ENCODE results near the gene OR4K2. TPM values are rescaled to one million over a fixed set of nuclear protein-coding genes. Genes with fewer than 3 reads are reported as not detected.
"Not testable (repeated sequence)": the region's sequence is repeated elsewhere in the genome, so short reads cannot be mapped to it uniquely, and the experiment has no call there.

OR4K2 gene, protein sequence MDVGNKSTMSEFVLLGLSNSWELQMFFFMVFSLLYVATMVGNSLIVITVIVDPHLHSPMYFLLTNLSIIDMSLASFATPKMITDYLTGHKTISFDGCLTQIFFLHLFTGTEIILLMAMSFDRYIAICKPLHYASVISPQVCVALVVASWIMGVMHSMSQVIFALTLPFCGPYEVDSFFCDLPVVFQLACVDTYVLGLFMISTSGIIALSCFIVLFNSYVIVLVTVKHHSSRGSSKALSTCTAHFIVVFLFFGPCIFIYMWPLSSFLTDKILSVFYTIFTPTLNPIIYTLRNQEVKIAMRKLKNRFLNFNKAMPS
- not detected for polyA plus RNA-seq (2013, experiment 1 of 2; ENCODE audit: insufficient read length)
- not detected for polyA plus RNA-seq (2013, experiment 2 of 2; ENCODE audit: insufficient read length)

DNA sequence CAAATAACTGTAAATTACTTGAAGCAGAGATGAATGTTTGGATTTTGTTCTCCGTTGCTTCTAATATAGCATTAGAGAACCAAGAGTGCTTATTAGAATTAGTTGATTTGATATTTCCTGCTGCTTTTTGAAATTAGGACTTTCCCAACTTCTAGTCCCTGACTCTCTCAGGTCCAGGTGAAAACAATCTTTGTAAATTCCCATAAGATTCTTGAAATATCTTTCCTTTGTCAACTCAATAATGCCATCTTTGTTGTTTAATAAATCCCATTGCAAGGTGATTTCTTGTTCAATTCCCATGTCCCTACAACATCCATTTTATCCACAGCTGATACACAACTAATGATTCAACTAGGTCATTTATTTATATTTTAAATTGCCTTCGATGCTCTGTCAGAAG is at the start of gene OR4K2:
Gene OR4K2, plus strand, starts transcription at position 301 of the 400 bp plus-strand sequence. CDS start 1,126 bp downstream, outside the sequence.
- DNase-seq = no peak

DNA sequence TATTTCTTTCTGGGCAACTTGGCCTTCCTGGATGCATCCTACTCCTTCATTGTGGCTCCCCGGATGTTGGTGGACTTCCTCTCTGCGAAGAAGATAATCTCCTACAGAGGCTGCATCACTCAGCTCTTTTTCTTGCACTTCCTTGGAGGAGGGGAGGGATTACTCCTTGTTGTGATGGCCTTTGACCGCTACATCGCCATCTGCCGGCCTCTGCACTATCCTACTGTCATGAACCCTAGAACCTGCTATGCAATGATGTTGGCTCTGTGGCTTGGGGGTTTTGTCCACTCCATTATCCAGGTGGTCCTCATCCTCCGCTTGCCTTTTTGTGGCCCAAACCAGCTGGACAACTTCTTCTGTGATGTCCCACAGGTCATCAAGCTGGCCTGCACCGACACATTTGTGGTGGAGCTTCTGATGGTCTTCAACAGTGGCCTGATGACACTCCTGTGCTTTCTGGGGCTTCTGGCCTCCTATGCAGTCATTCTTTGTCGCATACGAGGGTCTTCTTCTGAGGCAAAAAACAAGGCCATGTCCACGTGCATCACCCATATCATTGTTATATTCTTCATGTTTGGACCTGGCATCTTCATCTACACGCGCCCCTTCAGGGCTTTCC is 47.2 kb upstream of the OR4K2 start:
- not testable (repeated sequence) for DNase-seq

DNA sequence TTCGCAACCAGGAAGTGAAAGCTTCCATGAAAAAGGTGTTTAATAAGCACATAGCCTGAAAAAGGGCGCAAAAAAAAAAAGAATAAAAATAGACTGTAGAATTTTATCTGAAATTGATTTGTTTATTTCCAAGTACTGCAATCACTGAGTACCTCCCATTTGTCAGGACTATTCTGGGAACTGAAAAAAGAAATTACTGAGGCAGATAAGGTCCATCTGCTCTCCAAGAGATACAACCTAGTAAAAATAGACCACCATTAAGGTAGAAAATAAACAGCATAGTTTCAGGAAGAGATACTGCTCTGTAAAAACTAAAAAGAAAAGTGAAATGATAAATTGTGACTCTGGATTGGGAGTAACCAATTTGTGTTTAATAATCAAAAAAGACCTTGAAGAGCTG is 46.6 kb upstream of the OR4K2 start:
- DNase-seq = no peak

DNA sequence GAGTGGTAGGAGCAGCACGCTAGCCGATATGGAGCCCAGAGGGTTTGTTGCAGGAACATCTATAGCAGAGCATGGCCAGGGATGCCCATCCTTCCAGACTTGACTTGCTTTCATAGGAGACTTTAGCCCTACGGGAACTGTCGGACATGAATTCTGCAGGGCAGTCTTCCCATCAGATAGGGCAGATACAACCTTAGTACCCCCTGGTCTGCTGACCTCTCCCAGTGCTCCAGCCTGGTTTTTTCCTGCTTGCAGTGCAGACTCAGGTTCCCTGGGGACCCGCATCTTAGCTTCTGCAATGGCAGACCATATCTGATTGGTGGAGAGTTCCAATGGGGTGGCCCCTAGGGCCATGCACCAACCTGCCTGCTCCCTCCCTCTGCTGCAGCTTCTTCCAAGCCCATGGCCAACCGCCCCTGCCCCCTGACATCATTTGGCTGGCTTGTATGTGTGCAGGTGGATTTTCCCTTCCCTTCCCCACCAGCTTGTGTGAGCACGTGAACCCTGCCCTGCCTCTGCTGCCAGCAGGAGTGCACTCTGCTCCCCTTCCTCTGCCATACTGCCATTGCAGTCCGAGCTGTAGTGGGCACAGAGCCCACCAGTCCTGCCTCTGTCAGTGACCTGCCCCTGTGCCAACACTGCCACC is 40.6 kb upstream of the OR4K2 start:
- not testable (repeated sequence) for DNase-seq

DNA sequence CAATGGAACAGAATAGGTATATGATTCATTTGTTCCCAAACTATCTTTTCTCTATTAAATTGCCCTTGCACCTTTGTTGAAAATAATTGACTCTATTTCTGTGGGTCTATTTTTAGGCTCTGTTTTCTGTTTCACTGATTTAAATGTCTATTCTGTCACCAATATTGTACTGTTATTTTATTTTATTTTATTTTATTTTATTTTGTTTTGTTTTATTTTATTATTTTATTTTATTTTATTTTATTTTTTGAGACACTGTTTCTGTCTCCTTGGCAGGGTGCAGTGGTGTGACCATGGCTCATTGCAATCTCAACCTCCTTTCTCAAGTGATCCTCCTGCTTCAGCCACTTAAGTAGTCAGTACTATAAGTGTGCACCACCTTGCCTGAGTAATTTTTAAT is 36.5 kb upstream of the OR4K2 start:
- DNase-seq = no peak

DNA sequence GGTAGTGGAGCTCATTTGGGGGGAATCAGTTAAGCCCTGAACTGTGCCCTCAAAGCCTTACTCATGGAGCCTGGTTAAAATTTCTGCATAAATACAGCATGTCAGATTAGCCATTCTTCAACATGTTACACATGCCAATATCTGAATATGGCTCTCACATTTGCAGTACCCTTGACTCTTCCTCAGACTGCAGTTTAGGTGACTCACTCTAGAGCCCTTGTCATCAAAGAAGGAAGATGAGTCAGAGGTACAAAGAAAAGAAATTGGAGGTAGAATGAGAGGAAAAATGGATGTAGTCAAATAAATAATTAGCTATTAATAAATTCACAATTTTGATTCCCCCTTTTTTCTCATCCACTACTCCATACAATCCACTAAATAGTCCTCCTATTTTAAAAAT is 23.6 kb upstream of the OR4K2 start:
- no peak for DNase-seq

DNA sequence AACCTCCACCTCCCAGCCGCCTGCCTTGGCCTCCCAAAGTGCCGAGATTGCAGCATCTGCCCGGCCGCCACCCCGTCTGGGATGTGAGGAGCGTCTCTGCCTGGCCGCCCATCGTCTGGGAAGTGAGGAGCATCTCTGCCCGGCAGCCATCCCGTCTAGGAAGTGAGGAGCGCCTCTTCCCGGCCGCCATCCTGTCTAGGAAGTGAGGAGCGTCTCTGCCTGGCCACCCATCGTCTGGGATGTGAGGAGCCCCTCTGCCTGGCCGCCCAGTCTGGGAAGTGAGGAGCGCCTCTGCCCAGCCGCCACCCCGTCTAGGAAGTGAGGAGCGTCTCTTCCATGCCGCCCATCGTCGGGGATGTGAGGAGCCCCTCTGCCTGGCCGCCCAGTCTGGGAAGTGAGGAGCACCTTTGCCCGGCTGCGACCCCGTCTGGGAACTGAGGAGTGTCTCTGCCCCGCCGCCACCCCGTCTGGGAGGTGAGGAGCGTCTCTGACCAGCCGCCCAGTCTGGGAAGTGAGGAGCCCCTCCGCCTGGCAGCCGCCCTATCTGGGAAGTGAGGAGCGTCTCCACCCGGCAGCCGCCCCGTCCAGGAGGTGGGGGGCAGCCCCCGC is 8.8 kb upstream of the OR4K2 start:
- DNase-seq = not testable (repeated sequence)

DNA sequence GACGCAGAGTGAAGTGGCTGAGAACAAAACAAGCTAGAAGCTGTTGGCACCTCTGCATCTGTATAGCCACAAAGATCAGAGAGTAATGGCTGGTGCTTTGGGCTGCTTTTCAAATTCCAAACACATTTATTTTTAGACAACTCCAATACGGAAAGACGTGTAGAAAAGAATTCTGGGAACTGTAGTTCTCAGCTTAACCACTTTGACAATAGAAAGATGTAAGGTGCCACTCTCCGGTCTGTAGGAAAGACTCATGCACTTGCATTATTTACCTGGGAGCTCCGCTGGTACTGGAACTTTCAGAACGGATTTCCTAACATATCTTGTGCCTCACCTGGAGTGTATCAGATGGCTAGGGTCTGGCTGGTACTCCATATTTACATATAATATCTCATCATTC is 1.8 kb upstream of the OR4K2 start:
- DNase-seq = no peak

DNA sequence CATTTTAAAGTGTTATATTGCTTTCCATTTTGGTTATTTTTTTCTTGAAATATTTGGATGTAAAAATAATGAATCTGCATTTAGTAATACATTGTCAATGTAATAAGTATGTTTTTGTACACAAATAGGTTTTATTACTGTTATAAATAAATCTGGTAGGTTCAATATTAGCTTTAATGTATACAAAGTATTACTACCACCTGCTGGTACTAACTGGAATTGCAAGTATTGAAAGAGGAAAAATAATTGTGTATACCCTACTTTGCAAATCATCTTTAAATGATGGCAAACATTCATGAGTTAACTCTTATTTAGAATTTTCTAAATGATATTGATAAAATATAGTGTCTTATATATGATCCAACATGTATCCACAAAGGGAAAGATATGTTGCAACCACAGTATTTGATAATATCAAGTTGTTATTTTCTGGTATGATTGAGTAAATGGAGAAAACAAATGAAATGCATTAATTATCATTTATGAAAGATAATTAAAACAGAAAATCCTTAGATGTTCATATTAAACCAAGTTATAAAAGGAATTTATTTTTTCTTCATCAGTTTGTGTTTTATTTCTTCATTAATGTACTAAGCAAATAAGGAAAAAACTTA is 3.2 kb downstream of the OR4K2 start:
- no peak for DNase-seq

DNA sequence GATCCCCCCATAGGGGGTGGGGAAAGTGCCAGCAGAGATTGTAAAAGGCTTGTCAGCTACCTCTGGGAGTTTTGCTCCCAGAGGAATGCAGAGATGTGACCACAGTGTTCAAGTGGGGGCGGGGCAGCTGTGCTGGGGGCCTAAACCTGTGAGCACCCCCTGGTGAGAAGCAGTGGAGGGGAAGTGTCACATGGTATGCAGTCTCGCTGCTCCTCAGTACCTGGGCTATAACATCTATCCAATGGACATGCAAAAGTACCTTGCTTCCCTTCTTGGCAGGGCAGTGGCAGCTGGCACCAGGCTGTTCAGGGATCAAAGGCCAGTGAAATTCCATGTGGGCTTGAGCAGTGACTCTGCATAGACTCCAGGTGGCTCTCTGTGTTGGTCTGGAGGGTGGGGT is 20.3 kb downstream of the OR4K2 start:
- no peak for DNase-seq

DNA sequence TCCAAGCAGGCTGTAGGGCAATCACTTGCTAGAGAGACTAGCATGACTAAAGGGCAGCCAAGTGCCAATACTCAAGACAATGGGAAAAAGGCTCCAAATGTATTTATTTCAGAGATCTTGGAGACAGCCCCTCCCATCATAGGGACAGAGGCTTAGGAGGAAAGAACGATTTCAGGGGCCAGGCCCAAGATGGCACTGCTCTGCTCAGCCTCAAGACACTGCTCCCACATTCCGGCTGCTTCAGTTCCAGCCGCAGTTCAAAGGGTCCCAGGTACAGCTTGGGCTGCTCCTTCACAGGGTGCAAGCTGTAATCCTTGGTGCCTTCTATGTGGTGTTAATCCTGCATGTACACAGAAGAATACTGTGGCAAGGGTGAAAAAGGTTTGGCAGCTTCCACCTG is 26.1 kb downstream of the OR4K2 start:
- no peak for DNase-seq

DNA sequence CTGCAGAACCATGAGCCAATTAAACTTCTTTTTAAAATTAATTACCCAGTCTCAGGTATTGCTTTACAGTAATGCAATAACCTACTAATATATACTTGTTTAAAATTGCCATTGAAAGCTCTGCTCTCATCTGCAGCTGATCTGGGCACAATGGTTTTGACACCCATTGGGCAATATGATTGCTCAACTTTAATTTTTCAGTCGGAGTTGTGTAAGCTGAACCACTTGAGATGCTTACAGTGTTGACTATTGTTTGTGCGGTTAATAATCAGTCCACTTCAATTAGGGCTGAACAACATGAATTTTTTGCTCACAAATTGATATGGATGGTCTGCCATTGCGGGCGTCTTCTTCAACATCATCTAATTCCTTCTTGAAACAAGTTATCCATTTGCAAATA is 27.5 kb downstream of the OR4K2 start:
- no peak for DNase-seq

DNA sequence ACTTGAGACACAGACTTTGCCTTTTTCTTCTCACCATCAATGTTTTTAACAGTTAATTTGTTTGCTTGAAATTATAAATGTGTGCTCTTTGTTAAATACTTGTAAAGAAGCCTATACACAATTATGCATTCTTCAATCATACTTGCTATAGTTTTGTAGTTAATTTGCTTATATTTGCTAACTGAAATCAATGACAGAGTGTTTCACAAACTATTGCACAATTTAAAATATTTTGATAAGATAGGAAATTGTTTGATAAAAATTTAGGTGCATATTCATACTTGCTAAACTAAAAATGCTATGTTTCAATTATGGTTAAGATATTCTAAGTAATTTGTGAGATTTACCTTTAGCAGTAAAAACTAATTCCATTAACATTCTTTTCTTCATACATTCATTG is 31.7 kb downstream of the OR4K2 start:
- DNase-seq = no peak

DNA sequence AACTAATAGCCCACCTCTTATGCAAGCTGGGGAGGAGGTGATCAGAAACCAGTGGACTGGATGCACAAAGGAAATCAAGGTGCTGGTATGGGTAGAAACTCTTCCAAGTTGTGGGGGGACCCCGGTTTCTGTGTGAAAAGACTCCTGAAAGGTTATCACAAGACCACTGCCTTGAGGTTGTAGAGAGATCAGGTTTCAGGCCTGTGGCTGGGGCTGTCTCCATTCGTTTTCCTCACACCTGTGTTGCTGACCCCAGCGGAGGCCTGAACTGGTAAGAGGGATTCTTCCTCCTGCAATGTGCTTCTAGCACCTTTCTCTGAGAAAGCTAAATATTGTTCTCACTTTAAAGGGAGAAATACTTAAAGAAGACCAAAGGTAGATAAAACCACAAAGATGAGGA is 36.2 kb downstream of the OR4K2 start:
- no peak for DNase-seq

DNA sequence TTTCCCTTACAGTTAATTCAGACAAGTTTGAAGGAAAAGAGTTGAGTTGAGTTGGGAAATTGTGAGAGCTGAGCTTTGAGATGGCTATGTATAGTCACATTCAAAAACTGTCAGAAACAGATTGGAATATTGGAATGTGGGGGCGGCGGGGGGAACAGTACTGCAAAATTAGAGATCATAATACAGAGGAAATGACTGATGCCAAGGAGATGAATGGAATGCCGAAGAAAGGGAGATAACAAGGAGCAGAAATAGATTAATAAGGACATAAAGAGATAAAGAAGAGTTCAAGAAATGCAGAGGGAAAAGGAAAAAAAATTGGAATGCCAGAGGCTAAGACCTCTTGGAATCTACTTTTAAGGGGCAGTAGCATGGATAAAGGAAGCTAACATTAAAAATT is 42.3 kb downstream of the OR4K2 start:
- no peak for DNase-seq

DNA sequence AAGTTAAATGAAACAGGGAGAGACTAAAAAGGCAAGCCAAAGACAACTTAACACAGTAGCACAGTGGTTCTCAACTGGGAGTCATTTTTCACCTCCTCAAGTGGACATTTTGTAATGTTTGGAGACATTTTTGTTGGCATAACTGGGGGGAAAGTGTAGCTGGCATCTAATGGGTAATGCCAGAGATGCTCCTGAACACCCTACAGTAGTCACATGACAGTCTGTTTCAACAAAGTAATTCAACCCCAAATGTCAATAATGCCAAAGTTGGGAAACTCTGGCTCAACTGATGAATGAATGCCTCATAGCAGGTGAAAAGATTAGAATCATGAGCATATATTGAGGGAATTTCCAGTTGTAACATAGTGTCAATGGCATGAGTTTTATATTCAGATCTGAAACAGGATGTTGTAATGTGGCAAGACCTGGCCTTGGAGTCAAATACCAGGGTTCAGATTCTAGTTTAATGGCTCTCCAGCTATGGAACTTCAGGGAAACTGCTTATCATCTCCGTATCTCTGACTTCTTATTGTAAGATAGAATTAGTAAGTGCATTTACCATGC is 43.1 kb downstream of the OR4K2 start:
- DNase-seq = no peak

DNA sequence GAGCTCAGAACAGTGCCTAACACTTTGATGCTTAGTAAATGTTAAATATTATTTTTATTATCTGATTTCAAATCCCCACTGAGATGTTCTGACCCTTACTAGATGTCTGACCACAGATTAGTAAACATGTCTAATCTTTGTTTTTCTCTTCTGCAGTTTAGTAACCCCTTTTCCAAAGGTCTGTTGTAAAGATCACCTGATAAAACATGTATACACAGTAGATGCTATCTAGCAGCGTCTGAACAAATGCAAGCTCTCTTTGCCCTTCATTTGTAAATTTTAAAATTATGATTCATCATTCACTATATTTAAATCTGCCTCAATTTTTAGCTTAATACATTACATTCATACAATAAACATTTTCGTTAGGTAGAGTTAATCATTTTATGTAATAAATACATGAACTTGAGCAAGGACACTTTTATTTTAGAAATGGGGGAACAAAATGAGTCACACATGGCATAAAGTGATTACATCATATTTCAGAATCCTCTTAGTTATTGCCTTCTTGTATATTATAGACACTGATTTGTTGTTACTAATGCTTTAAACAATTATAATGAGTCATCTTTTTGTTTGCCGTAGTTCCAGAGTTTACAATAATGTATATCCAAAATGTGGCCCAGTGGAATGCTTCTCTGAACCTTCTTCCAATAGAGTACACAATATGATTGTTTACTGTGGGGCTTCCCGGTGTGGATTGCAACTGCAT is 43.8 kb downstream of the OR4K2 start:
- DNase-seq = no peak

DNA sequence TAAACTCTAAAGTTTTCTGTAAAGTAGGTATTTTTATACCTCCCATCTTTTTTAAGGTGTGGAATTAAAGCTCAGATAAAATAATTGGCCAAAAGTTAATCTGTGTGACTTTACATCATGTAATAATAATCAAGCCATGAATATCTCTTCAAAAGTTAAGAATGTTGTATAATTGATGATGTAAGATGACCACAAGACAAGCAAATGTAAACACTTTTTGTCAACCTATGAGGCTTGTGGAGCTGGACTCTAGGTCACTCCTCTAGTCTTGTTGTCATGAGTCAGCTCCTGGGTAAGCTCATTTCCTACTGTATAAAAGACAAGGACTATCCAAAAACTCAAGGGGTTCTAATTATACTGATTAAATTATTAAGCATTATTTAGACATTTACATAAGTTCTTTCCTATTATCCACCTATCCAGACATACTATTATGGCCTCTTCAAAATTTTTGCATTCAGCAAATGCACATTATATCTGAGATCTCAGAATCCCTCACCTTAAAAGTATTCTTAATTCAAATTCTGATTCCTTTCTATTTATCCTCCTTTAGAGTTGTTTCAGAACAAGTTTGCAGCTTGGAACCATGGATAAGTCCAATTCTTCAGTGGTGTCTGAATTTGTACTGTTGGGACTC is 45.2 kb downstream of the OR4K2 start, which contains the start of gene OR4K5:
Gene OR4K5, plus strand, starts transcription at position 587 of the 637 bp plus-strand sequence. Its CDS starts 0 bp downstream, at position 587.
- DNase-seq = no peak

DNA sequence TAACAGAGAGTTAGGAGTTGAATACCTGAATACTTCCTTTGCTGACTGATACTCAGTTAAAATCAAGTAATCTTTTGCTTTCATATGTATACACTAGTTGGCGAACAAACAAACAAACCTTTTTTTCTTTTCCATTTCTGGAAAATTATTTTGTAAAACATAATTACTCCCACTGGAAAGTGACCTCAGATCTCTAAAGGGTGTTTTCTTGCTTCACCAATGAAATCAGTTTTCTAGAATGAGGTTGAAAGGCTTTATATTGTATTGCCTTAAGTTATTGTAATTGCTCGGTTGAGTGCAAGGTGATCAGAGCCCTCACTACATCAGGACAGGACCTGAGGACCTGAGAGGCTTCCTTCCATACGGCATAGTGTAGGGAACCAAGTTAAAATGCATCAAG is 55.7 kb downstream of the OR4K2 start, which contains the start of gene OR4K1:
Gene OR4K1, plus strand, starts transcription at position 301 of the 400 bp plus-strand sequence. CDS start 4,750 bp downstream, outside the sequence.
- DNase-seq = no peak

Data from fibroblast of skin of abdomen (primary cell).